ENCODE data around the gene ACOT8. TPM values are rescaled to one million over a fixed set of nuclear protein-coding genes. Genes with fewer than 3 reads are reported as not detected.
"Not testable (repeated sequence)": the region's sequence is repeated elsewhere in the genome, so short reads cannot be mapped to it uniquely, and the experiment has no call there.

ACOT8 gene
- total RNA-seq, 1 donor from 2014 or later = 33.8 TPM

GRCh38 chr20:45833883-45834796 is 23.1 kb downstream of the ACOT8 start:
- peak; percentile 76 for DNase-seq
- no peak overlapping the region for H3K27ac Mint-ChIP-seq (ENCODE audit: unreplicated experiment)

GRCh38 chr20:45833030-45833882 is 23.9 kb downstream of the ACOT8 start, which contains the start of gene SNX21:
TSS of gene SNX21 (plus strand) at chr20:45833799. CDS start at chr20:45833920, 121 bp downstream.
- Mint-ChIP-seq H3K36me3 (ENCODE audit: unreplicated experiment) (no peaks in the 10 kb centered on the region), H3K4me3 (ENCODE audit: unreplicated experiment) (peak within 1 kb of the TSS; percentile 82), H3K27ac (ENCODE audit: unreplicated experiment) (peak within 1 kb of the TSS; percentile 70), H3K27me3 (ENCODE audit: unreplicated experiment) (no peaks in the 10 kb centered on the region), H3K4me1 (ENCODE audit: low read depth, unreplicated experiment) (no peaks in the 10 kb centered on the region), H3K9me3 (ENCODE audit: unreplicated experiment) (no peaks in the 10 kb centered on the region)
- peak; percentile 79 for DNase-seq
- TF ChIP-seq CTCF (IDR thresholded peaks at IDR 0.05; ENCODE audit: partially characterized antibody, unreplicated experiment) = no peak

More at GRCh38 chr20:45833883-45834796, 23.1 kb downstream of the ACOT8 start:
- Mint-ChIP-seq H3K9me3 (ENCODE audit: unreplicated experiment) (no peaks in the 10 kb centered on the region), H3K36me3 (ENCODE audit: unreplicated experiment) (no peaks in the 10 kb centered on the region), H3K4me1 (ENCODE audit: low read depth, unreplicated experiment) (no peaks in the 10 kb centered on the region), H3K27me3 (ENCODE audit: unreplicated experiment) (no peaks in the 10 kb centered on the region), H3K4me3 (ENCODE audit: unreplicated experiment) (peak overlapping the region; percentile 82)
- TF ChIP-seq CTCF (IDR thresholded peaks at IDR 0.05; ENCODE audit: partially characterized antibody, unreplicated experiment) = no peak

- DNase-seq = no peak
- Mint-ChIP-seq H3K4me1 (ENCODE audit: low read depth, unreplicated experiment) (no peaks in the 10 kb centered on the region), H3K9me3 (ENCODE audit: unreplicated experiment) (no peaks in the 10 kb centered on the region), H3K36me3 (ENCODE audit: unreplicated experiment) (no peaks in the 10 kb centered on the region), H3K27ac (ENCODE audit: unreplicated experiment) (no peak overlapping the region), H3K27me3 (ENCODE audit: unreplicated experiment) (no peaks in the 10 kb centered on the region), H3K4me3 (ENCODE audit: unreplicated experiment) (peak overlapping the region; percentile 81)
- TF ChIP-seq CTCF (IDR thresholded peaks at IDR 0.05; ENCODE audit: partially characterized antibody, unreplicated experiment) = no peak
Observed at GRCh38 chr20:45832619-45833018, 24.6 kb downstream of the ACOT8 start.

- H3K4me3 Mint-ChIP-seq (ENCODE audit: unreplicated experiment); H3K9me3 Mint-ChIP-seq (ENCODE audit: unreplicated experiment); H3K27ac Mint-ChIP-seq (ENCODE audit: unreplicated experiment); H3K36me3 Mint-ChIP-seq (ENCODE audit: unreplicated experiment); H3K4me1 Mint-ChIP-seq (ENCODE audit: low read depth, unreplicated experiment); DNase-seq; H3K27me3 Mint-ChIP-seq (ENCODE audit: unreplicated experiment): not testable (repeated sequence)
Observed at GRCh38 chr20:45829673-45830106, 27.5 kb downstream of the ACOT8 start.

- no peak overlapping the region for H3K4me3 Mint-ChIP-seq (ENCODE audit: unreplicated experiment)
- peaks cover 5% of the 10 kb centered on the region for H3K27me3 Mint-ChIP-seq (ENCODE audit: unreplicated experiment)
- no peaks in the 10 kb centered on the region for H3K4me1 Mint-ChIP-seq (ENCODE audit: low read depth, unreplicated experiment)
- H3K9me3 Mint-ChIP-seq (ENCODE audit: unreplicated experiment) = peaks cover 1% of the 10 kb centered on the region
- no peaks in the 10 kb centered on the region for H3K36me3 Mint-ChIP-seq (ENCODE audit: unreplicated experiment)
- TF ChIP-seq CTCF (IDR thresholded peaks at IDR 0.05; ENCODE audit: partially characterized antibody, unreplicated experiment) = no peak
- DNase-seq = no peak
- H3K27ac Mint-ChIP-seq (ENCODE audit: unreplicated experiment) = no peak overlapping the region
Observed at GRCh38 chr20:45828589-45828988, 28.6 kb downstream of the ACOT8 start.
